H9 (cell line): Measurements from ENCODE around the gene LTB4R2. TPM values are rescaled to one million over a fixed set of nuclear protein-coding genes. Genes with fewer than 3 reads are reported as not detected.

Experiments
- DNase-seq: peaks from one replicate; pipeline ENCODE4 v3.0.0-alpha.2; 2017
- H2AFZ ChIP-seq: one replicate; pipeline ENCODE4 v1.6.1; 2013; ENCODE audit warnings: mild to moderate bottlenecking, low read length, control low read depth, moderate library complexity
- H2AK5ac ChIP-seq: 2 replicates; pipeline ENCODE4 v1.6.1; 2013; ENCODE audit warnings: low read length, control low read depth, mixed read lengths; ENCODE audit not compliant: insufficient read length
- H2BK120ac ChIP-seq: one replicate; pipeline ENCODE4 v1.6.1; 2013; ENCODE audit warnings: low read depth, mild to moderate bottlenecking, low read length, control low read depth, inconsistent platforms; ENCODE audit not compliant: poor library complexity, severe bottlenecking
- H2BK12ac ChIP-seq: 2 replicates; pipeline ENCODE4 v1.6.1; 2013; ENCODE audit warnings: low read length, control low read depth, mixed read lengths, low read depth; ENCODE audit not compliant: insufficient read length
- H2BK15ac ChIP-seq: 2 replicates; pipeline ENCODE4 v1.6.1; 2013; ENCODE audit warnings: low read depth, low read length, control low read depth
- H2BK20ac ChIP-seq: one replicate; pipeline ENCODE4 v1.6.1; 2013; ENCODE audit warnings: low read depth, mild to moderate bottlenecking, low read length, control low read depth, inconsistent platforms; ENCODE audit not compliant: poor library complexity, severe bottlenecking
- H2BK5ac ChIP-seq: 2 replicates; pipeline ENCODE4 v1.6.1; 2013; ENCODE audit warnings: low read length, control low read depth, mixed read lengths; ENCODE audit not compliant: insufficient read length
- H3K14ac ChIP-seq: 2 replicates; pipeline ENCODE4 v1.6.1; 2013; ENCODE audit warnings: low read length, control low read depth; ENCODE audit not compliant: insufficient read depth
- H3K18ac ChIP-seq: 2 replicates; pipeline ENCODE4 v1.6.1; 2013; ENCODE audit warnings: low read depth, mild to moderate bottlenecking, mixed read lengths, low read length, control low read depth; ENCODE audit not compliant: insufficient read length
- H3K23ac ChIP-seq: 2 replicates; pipeline ENCODE4 v1.6.1; 2013; ENCODE audit warnings: low read length, control low read depth, mixed read lengths, low read depth; ENCODE audit not compliant: insufficient read length
- H3K23me2 ChIP-seq: 2 replicates; pipeline ENCODE4 v1.6.1; 2013; ENCODE audit warnings: low read depth, mild to moderate bottlenecking, mixed read lengths, low read length, control low read depth; ENCODE audit not compliant: insufficient read length, poor library complexity, severe bottlenecking
- H3K27ac ChIP-seq: 2 replicates; pipeline ENCODE4 v1.5.1; 2013; ENCODE audit warnings: low read length, control low read depth, mixed read lengths, low read depth; ENCODE audit not compliant: insufficient read length
- H3K27me3 ChIP-seq: 2 replicates; pipeline ENCODE4 v1.6.1; 2013; ENCODE audit warnings: low read length, control low read depth, inconsistent platforms; ENCODE audit not compliant: insufficient read depth
- H3K4ac ChIP-seq: 2 replicates; pipeline ENCODE4 v1.6.1; 2013; ENCODE audit warnings: low read depth, mild to moderate bottlenecking, control low read depth, inconsistent platforms, low read length, moderate library complexity
- H3K4me1 ChIP-seq: 2 replicates; pipeline ENCODE4 v1.6.1; 2013; ENCODE audit warnings: low read length, control low read depth, inconsistent platforms; ENCODE audit not compliant: insufficient read depth
- H3K4me2 ChIP-seq: 2 replicates; pipeline ENCODE4 v1.6.1; 2013; ENCODE audit warnings: low read length, control low read depth, mixed read lengths; ENCODE audit not compliant: insufficient read length, insufficient read depth
- H3K56ac ChIP-seq: 2 replicates; pipeline ENCODE4 v1.6.1; 2013; ENCODE audit warnings: low read depth, mild to moderate bottlenecking, mixed read lengths, low read length, control low read depth; ENCODE audit not compliant: insufficient read length
- H3K79me1 ChIP-seq: 2 replicates; pipeline ENCODE4 v1.6.1; 2013; ENCODE audit warnings: low read depth, mild to moderate bottlenecking, moderate library complexity, low read length, control low read depth, inconsistent platforms; ENCODE audit not compliant: insufficient read depth, poor library complexity, severe bottlenecking
- H3K79me2 ChIP-seq: 2 replicates; pipeline ENCODE4 v1.6.1; 2013; ENCODE audit warnings: low read length, control low read depth, inconsistent platforms; ENCODE audit not compliant: insufficient read depth
- H3K9ac ChIP-seq: 2 replicates; pipeline ENCODE4 v1.6.1; 2013; ENCODE audit warnings: low read length, control low read depth, mixed read lengths; ENCODE audit not compliant: insufficient read length; ENCODE audit errors: extremely low read depth
- H3K9me3 ChIP-seq: one replicate; pipeline ENCODE4 v1.6.1; 2013; ENCODE audit warnings: low read depth, low read length, inconsistent platforms; ENCODE audit not compliant: control insufficient read depth
- H3T11ph ChIP-seq: one replicate; pipeline ENCODE4 v1.6.1; 2013; ENCODE audit warnings: mild to moderate bottlenecking, low read length, control low read depth, inconsistent platforms
- H4K20me1 ChIP-seq: one replicate; pipeline ENCODE4 v1.6.1; 2013; ENCODE audit not compliant: control insufficient read depth, insufficient read length, insufficient read depth
- H4K5ac ChIP-seq: 2 replicates; pipeline ENCODE4 v1.6.1; 2013; ENCODE audit warnings: low read depth, mild to moderate bottlenecking, mixed read lengths, low read length, control low read depth; ENCODE audit not compliant: insufficient read length
- H4K8ac ChIP-seq: replicated peaks from 2 replicates; pipeline ENCODE4 v1.6.1; 2013; ENCODE audit warnings: low read length, control low read depth, mixed read lengths, low read depth; ENCODE audit not compliant: insufficient read length
- H4K91ac ChIP-seq: 2 replicates; pipeline ENCODE4 v1.6.1; 2013; ENCODE audit warnings: low read depth, mild to moderate bottlenecking, moderate library complexity, mixed read lengths, low read length, control low read depth; ENCODE audit not compliant: insufficient read length
- H3K27ac Mint-ChIP-seq, 3 experiments: 2 replicates in 2 of 3; 3 replicates in 1 of 3; pipeline ENCODE4 v1.8.0; 2020 to 2021; ENCODE audit warnings: mixed read lengths in 3 of 3, mild to moderate bottlenecking in 1 of 3, moderate library complexity in 1 of 3
- H3K27me3 Mint-ChIP-seq: 2 replicates; pipeline ENCODE4 v1.8.0; 2021; ENCODE audit warnings: low read depth, mild to moderate bottlenecking, moderate library complexity, mixed read lengths
- H3K36me3 Mint-ChIP-seq, 3 experiments: 2 replicates in 2 of 3; 3 replicates in 1 of 3; pipeline ENCODE4 v1.8.0; 2020 to 2021; ENCODE audit warnings: low read depth in 3 of 3, mixed read lengths in 3 of 3; ENCODE audit not compliant: insufficient read depth in 1 of 3
- H3K4me1 Mint-ChIP-seq, 2 experiments: 2 replicates each; pipeline ENCODE4 v1.8.0; 2020; ENCODE audit warnings: mixed read lengths in 2 of 2
- H3K4me3 Mint-ChIP-seq, 2 experiments: 2 replicates in 1 of 2; 3 replicates in 1 of 2; pipeline ENCODE4 v1.8.0; 2020 to 2021; ENCODE audit warnings: mild to moderate bottlenecking in 2 of 2, mixed read lengths in 2 of 2, moderate library complexity in 1 of 2
- H3K9me3 Mint-ChIP-seq, 2 experiments: 2 replicates in 1 of 2; 3 replicates in 1 of 2; pipeline ENCODE4 v1.8.0; 2020; ENCODE audit warnings: mild to moderate bottlenecking in 2 of 2, mixed read lengths in 2 of 2, moderate library complexity in 1 of 2
- WGBS: extraction: QIAGEN DNeasy Blood & Tissue Kit; methylation state at CpG from one replicate; pipeline ENCODE4 v1.1.7; 2013; ENCODE audit warnings: missing lambda C conversion rate, low lambda C conversion rate, mixed read lengths; ENCODE audit not compliant: insufficient read length; ENCODE audit errors: extremely low coverage; 5-methylcytosine and 5-hydroxymethylcytosine counted together
- total RNA-seq: library from RNA; stranded (reverse); gene quantifications from 2 replicates; pipeline ENCODE4 v1.2.1, GENCODE V29; 2021
- TF ChIP-seq, protein P1 (sequence below): fragments of 200-600 bp; sonication (generic); conservative IDR thresholded peaks from 3 replicates; pipeline ENCODE4 v1.8.0; 2021; ENCODE audit warnings: antibody characterized with exemption, mild to moderate bottlenecking

Gene LTB4R2
- total RNA-seq, 1 experiment from 2014 or later, result 13.4 TPM

DNA sequence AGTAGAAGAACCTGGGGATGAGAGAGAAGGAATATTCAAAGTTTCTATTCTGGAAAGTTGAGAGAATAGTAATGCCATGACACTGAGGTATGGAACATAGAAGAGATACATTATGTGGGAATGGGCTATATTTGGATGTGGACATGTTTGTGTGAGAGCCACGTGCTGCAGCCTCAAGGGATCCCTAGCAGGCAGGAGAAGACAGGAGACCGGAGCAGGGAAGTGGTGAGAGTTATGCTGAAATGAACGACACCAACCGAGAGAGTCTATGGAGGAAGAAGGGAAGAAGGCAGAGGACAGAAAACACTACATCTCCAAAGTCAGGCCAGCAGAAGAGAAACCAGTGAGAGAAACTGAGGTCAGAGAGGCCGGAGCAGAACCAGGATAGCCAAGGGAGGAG, 39.8 kb downstream of the LTB4R2 start:
- no peak overlapping the region for H2AFZ ChIP-seq
- H3T11ph ChIP-seq, result no peak overlapping the region
- WGBS, result no CpG with 5 or more reads among the region's 5 CpGs
- no peaks in the 10 kb centered on the region for H3K79me1 ChIP-seq
- no peaks in the 10 kb centered on the region for H3K23me2 ChIP-seq
- H3K4ac ChIP-seq, result no peak overlapping the region
- H4K20me1 ChIP-seq, result no peaks in the 10 kb centered on the region
- H3K4me1 Mint-ChIP-seq, result peaks cover 0 to 6% of the 10 kb centered on the region in 2 experiments; a peak in 2 of 4 replicates
- no peak for DNase-seq
- no peak overlapping the region for H3K18ac ChIP-seq
- H3K4me1 ChIP-seq, result no peaks in the 10 kb centered on the region
- no peak overlapping the region for H4K8ac ChIP-seq
- H3K79me2 ChIP-seq, result no peaks in the 10 kb centered on the region
- H3K27me3 ChIP-seq, result no peaks in the 10 kb centered on the region; the same call in 1 of the 2 replicates
- no peak overlapping the region for H3K9ac ChIP-seq
- no peak overlapping the region for H2BK15ac ChIP-seq
- no peak overlapping the region for H3K27ac ChIP-seq
- H3K9me3 Mint-ChIP-seq, result no peaks in the 10 kb centered on the region
- H2BK12ac ChIP-seq, result no peak overlapping the region
- no peaks in the 10 kb centered on the region for H3K9me3 ChIP-seq
- H2BK20ac ChIP-seq, result no peak overlapping the region
- H3K23ac ChIP-seq, result no peak overlapping the region
- TF ChIP-seq, protein P1, sequence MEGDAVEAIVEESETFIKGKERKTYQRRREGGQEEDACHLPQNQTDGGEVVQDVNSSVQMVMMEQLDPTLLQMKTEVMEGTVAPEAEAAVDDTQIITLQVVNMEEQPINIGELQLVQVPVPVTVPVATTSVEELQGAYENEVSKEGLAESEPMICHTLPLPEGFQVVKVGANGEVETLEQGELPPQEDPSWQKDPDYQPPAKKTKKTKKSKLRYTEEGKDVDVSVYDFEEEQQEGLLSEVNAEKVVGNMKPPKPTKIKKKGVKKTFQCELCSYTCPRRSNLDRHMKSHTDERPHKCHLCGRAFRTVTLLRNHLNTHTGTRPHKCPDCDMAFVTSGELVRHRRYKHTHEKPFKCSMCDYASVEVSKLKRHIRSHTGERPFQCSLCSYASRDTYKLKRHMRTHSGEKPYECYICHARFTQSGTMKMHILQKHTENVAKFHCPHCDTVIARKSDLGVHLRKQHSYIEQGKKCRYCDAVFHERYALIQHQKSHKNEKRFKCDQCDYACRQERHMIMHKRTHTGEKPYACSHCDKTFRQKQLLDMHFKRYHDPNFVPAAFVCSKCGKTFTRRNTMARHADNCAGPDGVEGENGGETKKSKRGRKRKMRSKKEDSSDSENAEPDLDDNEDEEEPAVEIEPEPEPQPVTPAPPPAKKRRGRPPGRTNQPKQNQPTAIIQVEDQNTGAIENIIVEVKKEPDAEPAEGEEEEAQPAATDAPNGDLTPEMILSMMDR, result no peak
- no peak overlapping the region for H3K14ac ChIP-seq
- H4K91ac ChIP-seq, result no peak overlapping the region
- H3K4me3 Mint-ChIP-seq, result no peak overlapping the region
- no peak overlapping the region; a peak in 1 of 7 replicates for H3K27ac Mint-ChIP-seq
- H3K4me2 ChIP-seq, result no peak overlapping the region
- H3K56ac ChIP-seq, result no peak overlapping the region
- no peak overlapping the region for H4K5ac ChIP-seq
- H2BK5ac ChIP-seq, result no peak overlapping the region
- H2AK5ac ChIP-seq, result no peak overlapping the region
- H3K27me3 Mint-ChIP-seq, result peaks cover 84% of the 10 kb centered on the region
- H2BK120ac ChIP-seq, result no peak overlapping the region
- no peaks in the 10 kb centered on the region for H3K36me3 Mint-ChIP-seq
